Measurements from ENCODE around the gene ZNF280C.
"Not testable (repeated sequence)": the region's sequence is repeated elsewhere in the genome, so short reads cannot be mapped to it uniquely, and the experiment has no call there.

ZNF280C gene

DNA sequence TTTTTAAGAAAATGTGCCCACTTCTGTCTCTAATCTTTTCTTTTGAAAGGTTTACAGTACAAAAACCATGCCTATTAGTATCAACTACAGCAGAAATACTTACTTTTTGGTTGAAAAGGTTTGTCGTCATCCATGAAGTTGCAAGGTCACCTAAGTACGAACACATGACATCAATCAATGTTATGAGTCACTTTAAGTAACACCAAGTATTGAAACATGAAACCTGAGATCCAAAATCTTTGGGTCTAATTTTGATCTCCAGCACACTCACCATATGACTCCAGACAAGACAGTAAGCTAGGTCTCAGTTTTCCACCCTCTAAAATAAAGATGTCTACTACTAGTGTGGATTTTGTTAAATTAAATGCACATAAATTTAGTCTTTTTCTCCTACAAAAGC lies 8.4 kb downstream of the ZNF280C start:
- no peak for DNase-seq

DNA sequence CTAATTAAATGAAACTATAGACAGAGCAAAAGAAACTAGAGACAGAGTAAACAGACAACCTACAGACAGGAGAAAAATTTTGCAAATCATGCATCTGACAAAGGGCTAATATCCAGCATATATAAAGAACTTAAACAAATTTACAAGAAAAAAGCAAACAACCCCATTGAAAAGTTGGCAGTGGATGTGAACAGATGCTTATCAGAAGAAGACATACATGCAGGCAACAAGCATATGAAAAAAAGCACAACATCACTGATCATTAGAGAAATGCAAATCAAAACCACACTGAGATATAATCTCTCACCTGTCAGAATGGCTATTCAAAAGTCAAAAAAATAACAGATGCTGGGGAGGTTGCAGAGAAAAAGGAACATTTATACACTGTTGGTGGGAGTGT lies 14.8 kb downstream of the ZNF280C start:
- DNase-seq = no peak

DNA sequence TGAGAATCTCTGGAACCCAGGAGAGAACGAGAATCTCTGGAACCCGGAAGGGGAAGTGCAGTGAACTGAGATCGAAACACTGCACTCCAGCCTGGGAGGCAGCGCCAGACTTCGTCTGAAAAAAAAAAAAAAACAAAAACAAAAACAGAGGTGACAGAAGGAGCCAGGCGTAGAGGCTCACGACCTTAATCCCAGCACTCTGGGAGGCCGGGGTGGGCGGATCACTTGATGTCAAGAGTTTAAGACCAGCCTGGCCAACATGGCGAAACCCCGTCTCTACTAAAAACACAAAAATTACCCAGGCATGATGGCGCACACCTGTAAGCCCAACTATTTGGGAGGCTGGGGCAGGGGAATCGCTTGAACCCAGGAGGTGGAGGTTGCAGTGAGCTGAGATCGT lies 17.0 kb downstream of the ZNF280C start:
- DNase-seq = no peak

DNA sequence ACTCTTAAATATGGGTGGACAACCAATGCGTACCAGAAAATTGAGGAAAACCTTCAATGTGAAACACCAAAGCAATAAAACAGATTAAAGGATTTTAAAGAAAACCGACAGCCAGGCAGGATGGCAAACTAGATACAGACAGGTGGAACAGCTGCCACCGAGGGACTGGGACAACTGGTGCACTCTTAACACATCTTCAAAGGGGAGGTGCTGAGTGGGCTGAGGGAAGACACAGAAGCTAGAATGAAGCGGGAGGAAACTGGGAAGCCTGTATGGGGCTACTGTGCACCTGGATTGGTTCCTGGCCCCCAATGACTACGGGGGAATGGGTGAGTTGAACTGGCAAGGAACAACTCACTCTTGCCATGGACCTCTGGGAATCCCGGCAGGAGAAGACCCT lies 20.7 kb downstream of the ZNF280C start:
- no peak for DNase-seq

DNA sequence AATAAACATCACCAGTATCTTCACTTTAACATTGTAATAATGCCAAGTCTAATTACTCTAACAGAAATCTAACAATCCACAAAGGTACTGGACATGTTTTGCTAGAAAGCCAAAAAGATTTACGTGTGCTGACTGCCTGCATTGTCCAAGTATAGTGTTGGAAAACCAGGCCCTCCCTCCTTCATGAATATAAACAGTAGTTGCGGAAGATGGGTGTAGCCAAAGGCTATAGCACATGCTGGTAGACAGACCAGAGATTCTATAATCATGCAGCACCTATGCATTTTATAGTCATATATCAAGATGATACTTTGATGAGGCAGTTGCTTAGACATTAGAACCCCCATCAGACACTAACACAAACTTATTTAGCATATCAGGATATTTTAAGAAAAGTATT lies 22.6 kb downstream of the ZNF280C start:
- no peak for DNase-seq

DNA sequence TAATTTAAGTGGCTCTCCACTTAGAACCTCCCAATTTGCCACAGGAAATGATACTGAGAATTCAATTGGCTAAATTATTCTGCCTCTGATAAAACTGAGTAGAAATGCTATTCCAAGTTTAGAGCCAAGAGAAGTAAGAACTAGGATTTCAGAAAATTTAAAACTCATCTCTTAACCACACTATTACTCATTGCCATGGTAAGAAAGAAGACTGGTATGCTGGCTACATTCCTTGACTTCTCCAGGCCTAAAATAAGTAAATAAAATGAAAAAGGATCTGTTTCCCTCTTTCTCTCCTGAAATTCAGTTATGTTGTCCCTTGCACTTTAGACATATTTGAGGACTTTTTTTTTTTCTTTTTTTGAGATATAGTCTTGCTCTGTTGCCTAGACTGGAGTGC lies 23.3 kb downstream of the ZNF280C start:
- DNase-seq = no peak

DNA sequence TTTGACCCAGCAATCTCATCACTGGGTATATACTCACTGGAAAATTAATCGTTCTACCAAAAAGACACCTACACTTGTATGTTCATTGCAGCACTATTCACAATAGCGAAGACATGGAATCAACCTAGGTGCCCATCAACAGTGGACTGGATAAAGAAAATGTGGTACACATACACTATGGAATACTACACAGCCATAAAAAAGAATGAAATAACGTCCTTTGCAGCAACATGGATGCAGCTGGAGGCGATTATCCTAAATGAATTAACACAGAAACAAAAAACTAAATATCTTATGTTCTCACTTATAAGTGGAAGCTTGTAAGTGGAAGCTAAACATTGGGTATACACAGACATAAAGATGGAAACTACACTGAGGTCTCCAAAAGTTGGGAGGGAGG lies 37.5 kb downstream of the ZNF280C start:
- not testable (repeated sequence) for DNase-seq

DNA sequence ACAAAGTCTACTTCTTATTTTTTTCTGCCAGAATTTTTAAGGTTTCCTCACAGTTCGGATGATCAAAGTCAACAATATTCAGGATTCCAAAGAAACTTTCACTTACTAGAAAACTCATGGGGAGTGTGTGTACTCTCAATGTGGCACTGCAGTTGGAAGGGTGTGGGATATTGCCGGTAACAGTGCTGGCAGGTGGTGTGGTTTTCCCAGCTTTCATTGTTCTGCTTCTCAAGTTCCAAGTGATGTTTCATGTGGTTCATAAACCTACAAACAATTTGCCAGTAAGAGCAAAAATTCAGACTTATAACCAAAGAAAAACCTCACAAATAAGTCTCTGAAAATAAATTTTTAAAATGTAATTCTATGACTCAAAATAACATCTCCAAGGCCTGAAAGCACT lies 39.8 kb downstream of the ZNF280C start:
- no peak for DNase-seq

DNA sequence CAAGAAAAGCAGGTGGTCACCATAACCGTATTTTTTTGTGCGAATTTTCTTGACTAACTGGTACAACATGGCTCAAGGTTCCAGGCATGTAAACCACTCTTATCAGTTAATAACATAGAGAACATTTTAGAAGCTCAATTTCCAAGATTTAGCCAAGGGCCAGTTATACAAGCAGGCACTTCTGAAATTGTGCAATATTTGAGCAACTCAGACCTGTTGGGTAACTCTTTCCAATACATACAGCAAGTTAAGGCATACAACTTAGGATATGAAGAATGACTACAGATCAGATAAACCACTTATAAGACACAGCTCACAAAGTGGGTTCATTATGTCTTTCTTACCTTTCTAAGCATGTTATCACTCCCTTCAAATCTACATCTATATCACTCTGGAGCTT lies 43.9 kb downstream of the ZNF280C start:
- DNase-seq = no peak

DNA sequence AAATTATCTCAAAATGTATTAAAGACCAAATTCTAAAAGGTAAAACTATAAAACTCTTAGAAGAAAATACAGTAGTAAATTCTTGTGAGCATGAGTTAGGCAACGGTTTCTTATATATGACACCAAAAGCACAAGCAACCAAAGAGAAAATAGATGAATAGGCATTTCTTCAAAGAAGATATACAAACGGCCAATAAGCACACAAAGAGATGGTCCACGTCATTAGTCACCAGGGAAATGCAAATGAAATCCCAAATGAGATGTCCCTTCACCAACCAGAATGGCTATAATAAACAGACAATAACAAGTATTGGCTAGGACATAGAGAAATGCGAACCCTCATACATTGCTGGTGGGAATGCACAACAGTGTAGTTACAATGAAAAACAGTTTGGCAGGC lies 52.4 kb downstream of the ZNF280C start:
- no peak for DNase-seq

DNA sequence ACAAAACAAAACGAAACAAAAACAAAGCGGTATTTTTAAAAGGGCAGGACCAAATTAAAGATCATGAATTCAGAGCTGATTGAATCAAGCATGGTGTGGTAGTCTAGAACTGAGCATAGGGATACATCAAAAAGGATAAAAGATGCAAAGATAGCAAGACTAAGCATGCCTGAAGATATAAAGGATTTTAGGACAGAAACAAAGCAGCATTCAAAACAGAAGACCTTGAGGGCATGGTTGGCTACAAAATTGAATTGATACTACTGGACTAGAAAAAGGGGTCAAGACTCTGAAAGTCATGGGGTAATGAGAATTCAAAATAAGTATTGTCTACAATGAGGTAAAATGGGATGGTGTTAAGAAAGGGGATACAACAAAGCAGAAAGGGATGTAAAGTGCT lies 55.3 kb downstream of the ZNF280C start:
- no peak for DNase-seq

DNA sequence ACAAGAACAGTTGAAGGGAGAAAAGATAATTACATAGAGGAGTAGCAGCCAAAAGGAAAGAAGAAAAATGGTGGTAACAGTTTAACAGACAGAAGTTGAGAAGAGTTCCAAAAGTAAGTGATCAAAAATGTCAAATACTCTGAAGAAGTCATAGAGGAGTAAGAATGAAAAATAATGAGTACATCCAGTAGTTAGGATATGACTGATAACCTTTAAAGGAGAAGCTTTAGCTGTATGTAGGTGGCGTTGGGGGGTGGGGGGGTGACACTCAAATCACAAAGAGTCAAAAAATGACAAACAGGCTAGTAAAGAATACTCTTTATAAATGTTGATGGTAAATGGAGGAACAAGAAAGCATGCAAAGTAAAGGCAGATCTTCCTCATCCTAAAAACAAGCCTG lies 56.3 kb downstream of the ZNF280C start:
- DNase-seq = no peak

DNA sequence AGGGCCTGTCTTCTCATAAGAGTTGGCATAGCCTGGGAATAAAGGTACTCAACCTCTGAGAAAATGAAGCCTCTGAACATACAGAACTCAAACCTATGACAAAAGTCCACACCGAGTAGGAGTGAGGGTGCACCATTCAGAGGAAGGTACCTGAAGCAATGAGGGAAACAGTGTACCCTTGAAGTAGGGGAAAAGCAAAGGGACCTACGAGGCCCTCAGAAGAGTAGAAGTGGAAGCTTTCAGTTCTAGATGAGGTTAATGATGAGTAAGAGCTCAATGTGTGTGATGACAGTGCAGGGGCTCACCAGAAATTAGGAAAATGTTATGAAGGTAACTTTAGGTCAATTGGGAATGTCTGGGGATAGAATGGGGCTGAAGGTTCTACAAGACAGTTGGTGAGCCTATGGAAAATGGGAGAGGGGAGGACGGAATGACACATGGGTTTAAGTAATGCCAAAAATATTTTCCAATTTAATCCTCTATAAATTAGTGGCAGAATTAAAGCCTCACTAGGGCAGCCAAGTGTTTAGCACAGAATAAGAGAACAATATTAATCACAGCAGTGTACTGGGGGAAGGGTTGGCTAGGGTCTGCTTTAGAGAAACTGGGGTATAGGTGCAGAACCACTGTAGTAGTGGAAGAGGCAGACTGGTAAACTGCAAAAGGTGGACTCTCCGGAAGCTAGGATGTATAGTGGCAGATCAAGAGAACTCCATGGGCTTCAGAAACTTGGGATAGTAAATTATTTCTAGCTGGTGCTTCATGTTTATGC lies 57.1 kb downstream of the ZNF280C start:
- no peak for DNase-seq

DNA sequence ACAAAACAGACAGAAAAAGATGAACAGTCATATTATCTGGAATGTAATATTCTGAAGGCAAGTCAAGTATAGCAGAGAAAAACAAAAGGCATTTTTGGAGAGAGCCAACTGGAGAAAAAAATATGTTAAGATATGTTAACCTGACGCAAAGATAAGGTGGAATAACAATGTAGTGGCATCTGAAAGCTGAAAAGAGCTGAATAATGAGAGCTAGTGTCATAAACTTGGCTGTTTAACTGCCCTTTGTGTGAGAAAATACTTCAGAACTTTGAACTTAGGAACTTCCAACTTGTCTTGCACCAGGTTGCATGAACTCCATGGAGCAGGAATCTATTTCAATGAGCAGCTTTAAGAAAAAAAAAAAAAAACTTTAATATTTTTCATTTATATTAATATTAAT lies 64.1 kb downstream of the ZNF280C start:
- DNase-seq = no peak

DNA sequence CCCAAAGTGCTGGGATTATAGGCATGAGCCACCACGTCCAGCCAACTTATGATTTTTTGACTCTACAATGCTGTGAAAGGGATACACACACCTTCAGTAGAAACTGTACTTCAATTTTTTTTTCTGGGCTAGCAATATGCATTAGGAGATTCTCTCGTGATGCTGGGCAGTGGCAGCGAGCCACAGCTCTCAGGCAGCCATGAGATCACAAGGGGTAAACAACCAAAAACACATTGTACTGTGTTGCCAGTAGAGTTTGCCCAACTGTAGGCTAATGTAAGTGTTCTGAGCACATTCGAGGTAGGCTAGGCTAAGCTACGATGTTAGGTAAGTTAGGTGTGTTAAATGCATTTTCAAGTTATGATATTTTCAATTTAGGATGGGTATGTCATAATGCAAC lies 71.2 kb downstream of the ZNF280C start:
- no peak for DNase-seq

DNA sequence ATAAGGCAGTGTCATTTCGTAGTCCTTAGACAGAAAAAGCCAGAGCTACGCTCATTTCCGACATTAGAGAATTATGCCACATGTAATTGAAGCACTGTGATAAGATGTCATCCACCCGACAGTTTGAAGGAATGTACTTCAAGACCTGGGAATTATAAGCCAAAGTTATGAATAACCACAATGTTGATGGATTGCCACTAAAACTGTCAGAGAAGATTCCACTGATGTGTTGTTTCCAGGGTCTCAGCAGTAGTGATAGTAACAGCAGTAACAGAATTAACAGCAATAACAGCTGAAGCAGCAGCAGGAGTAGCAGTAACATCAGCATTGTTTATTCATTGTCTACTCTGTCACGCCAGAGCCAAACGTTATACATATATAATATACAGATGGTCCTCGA lies 72.2 kb downstream of the ZNF280C start:
- no peak for DNase-seq

DNA sequence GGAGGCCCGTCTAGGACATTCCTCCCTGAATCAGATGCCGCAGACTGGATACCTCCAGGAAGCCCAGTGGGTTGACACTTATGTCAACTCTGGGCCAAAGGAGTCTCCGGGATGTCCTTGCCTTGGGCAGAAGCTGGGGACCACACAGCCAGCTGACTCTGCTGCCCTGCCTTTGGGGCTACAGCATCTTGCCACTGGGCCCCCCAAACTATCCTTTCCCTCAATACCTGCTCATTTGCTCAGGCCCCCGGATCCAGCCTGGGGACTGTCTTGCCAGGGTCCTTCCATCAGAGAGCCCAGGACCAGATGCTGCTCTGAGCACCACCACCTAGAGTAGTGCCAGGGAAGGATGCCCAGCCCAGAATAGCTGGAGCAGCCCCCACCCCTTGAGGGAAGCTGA lies 77.9 kb downstream of the ZNF280C start:
- DNase-seq = no peak

DNA sequence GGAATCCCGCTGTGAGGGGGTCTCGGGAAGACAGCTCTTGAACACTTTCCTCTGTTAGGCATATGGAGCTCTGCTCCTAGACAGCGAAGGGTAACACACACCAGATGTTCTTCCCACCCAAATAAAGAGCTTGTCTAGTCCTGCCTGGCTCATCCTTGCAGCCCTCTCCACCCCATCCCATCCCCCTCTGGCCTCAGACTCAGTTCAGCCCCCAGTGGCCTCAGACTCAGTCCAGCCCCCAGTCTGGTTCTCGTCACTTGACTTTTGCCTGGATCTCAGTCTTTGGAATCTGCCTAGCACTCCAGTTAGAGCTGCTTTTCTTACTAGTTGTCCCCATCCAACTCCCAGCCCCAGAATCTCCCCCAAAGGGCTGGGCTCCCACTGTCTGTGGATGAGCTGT lies 82.0 kb downstream of the ZNF280C start:
- DNase-seq = no peak

DNA sequence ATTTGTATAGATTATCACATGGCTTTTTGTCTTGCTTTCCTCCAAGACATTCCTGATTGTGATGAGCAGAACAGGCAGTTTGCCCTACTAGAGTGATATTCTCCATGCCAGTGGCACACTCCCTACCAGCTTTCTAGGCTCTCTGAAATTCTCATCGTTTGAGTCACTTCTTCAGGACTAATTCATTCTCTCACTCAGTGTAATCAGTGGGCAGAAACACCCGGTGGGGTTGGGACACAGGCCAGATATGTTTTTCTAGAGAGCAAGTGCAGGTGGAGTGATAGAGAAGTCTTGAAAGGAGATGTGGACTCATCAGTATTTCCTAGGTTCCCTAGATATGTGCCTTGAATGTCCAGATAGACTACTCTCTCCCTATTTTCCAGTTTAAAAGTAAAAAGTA lies 83.8 kb downstream of the ZNF280C start:
- DNase-seq = no peak

DNA sequence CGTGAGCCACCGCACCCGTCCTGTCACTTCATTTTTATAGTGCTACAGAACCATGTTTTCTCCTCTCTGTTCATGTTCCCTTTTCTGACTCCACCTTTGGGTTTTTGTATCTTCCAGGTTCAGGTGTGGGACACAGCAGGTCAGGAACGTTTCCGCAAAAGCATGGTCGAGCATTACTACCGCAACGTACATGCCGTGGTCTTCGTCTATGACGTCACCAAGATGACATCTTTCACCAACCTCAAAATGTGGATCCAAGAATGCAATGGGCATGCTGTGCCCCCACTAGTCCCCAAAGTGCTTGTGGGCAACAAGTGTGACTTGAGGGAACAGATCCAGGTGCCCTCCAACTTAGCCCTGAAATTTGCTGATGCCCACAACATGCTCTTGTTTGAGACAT lies 84.5 kb downstream of the ZNF280C start:
- no peak for DNase-seq

DNA sequence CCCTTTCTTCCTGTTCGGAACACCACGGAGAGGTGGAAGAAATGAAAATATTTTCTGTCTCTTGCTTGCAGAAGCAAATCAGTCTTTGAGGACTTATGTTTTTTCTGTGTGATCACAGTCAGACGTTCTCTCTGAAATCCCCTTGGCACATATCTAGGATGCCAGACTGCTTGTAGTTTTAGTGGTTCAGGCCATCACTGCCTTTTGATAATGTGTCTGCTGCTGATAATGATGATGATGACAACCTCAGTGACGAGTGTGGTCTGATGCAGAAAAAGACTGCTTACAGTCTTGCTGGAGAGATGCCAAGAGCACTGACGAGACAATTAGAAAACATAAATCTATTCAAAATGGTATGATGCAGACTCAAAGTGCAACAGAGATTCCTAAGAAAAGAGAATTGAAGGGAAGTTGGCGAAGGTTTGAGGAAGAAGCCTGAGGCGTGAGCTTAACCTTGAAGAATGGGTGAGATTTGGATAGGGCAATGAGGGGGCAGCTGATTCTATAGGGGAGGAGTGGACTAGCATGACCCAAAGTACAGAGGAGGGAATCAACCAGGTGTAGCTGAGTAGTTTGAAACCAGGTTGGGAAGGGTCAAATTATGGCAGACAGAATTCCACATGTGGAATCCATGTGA lies 89.0 kb downstream of the ZNF280C start:
- DNase-seq = no peak

DNA sequence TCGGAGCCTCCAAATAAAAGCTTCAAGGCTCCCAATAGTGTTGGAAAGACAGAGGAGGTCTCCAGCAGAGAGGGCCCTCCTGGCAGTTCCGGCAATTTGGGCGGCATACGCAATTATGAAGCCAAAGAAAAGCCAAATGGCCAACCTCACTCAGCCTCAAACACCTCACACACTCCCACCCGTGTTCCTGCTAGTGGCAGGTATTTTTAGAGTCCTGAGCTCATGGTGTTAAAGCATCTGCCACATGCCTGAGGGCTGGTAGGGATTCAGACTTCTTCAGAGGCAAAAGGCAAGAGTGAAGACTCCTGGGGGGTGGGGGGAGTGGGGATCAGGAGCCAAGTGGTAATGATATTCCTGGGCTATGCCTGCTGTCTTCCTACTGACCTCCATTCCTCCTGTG lies 89.5 kb downstream of the ZNF280C start:
- no peak for DNase-seq

DNA sequence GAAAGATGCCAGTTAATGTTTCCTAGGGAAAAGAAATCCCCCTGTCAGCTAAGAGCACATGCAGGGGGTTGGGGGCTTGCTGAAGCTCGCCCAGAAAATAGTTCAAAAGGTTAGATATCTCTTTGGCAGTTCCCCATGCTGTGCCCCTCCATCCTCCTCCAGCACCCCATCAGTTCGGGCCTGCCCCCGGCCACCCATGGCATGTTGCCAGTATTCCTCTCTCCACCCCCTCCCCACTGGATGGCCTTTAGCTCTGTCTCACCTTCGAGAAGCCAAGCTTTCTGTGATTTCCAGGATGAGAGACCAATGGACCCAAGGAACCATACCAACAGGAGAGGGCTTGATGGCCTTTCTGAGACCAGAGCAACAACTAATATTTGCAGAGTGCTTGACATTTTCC lies 91.8 kb downstream of the ZNF280C start:
- no peak for DNase-seq

DNA sequence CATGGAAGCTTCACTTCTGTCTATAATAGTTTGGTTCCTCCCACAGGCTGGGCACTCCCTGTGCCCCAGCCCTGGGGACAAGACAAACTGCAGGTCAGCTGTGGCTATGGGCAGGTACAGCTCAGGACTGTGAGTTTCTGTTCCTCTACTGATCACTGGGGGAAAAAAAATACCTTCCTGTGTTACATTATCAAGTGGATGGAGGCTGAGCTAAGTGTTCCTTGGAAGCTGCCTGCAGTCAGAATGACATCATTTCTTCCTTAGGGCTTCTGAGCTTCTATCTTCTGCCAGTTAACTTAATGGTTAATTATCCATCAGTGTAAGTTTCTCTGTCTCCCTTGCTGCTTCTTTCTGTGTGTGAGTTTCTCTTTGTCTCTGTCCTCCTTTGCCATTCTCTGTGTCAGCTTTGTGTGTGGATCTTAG lies 92.3 kb downstream of the ZNF280C start:
- DNase-seq = no peak

DNA sequence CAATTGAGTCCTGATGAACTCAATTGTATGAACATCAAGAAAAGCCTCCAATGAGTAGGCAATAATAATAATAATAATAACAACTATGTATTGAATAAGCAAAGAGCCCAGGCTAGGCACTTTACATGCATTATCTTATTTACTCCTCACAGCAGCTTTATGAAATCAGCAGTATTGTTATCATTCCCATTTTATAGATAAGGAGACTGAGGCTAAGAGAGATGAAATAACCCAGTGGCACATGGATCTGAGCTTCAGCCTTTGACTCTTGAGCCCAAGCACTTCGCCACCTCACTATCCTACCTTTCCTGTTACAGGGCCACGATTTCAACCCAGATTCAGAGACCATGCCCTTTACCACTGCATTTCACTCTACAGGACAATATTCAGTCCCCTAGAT lies 93.8 kb downstream of the ZNF280C start:
- no peak for DNase-seq

All from NK-92 treated with Interleukin-12 subunit alpha and Interleukin-12 subunit beta, amount 100 ng/mL, for 24 hours (cell line).